SU-DHL-6 (cell line): Measurements from ENCODE around the gene NEU1.
"Not testable (repeated sequence)": the region's sequence is repeated elsewhere in the genome, so short reads cannot be mapped to it uniquely, and the experiment has no call there.

Experiments
- H2AFZ ChIP-seq: fragments of 200-600 bp; sonication (generic); 2 replicates; pipeline ENCODE4 v1.6.1; 2014; ENCODE audit warnings: low read depth, mild to moderate bottlenecking, moderate library complexity, mixed read lengths, antibody characterized with exemption, low read length; ENCODE audit not compliant: severe bottlenecking
- H3F3A ChIP-seq: fragments of 200-600 bp; shearing (Covaris generic); 2 replicates; pipeline ENCODE4 v1.6.0; 2016; ENCODE audit warnings: antibody characterized with exemption, mild to moderate bottlenecking; ENCODE audit not compliant: insufficient read depth
- H3K27ac ChIP-seq: fragments of 200-600 bp; sonication (generic); 2 replicates; pipeline ENCODE4 v1.5.1; 2016; ENCODE audit warnings: low read depth, mild to moderate bottlenecking, low read length, moderate library complexity, mixed read lengths
- H3K27me3 ChIP-seq: fragments of 200-600 bp; sonication (generic), shearing (Covaris generic); 2 replicates; pipeline ENCODE4 v1.6.0; 2014; ENCODE audit warnings: mild to moderate bottlenecking, low read length
- H3K36me3 ChIP-seq: fragments of 200-600 bp; sonication (generic); 2 replicates; pipeline ENCODE4 v1.6.1; 2014; ENCODE audit warnings: mild to moderate bottlenecking, low read length, mixed read lengths
- H3K4me2 ChIP-seq: fragments of 300-600, 200-600 bp; shearing (Covaris generic), sonication (generic); 2 replicates; pipeline ENCODE4 v1.6.0; 2014; ENCODE audit warnings: low read length, low read depth, mild to moderate bottlenecking; ENCODE audit not compliant: poor library complexity, severe bottlenecking
- H3K4me3 ChIP-seq: fragments of 200-600 bp; sonication (generic); 2 replicates; pipeline ENCODE4 v1.5.1; 2014; ENCODE audit warnings: antibody characterized with exemption, low read length, mild to moderate bottlenecking, mixed read lengths; ENCODE audit not compliant: insufficient read depth, poor library complexity, severe bottlenecking
- H3K79me2 ChIP-seq: fragments of 200-600 bp; sonication (generic); 2 replicates; pipeline ENCODE4 v1.6.1; 2014; ENCODE audit warnings: mild to moderate bottlenecking, low read length, moderate library complexity; ENCODE audit not compliant: insufficient read depth
- H3K9ac ChIP-seq: fragments of 200-600 bp; sonication (generic); 2 replicates; pipeline ENCODE4 v1.7.0; 2014; ENCODE audit warnings: mild to moderate bottlenecking, low read length
- H3K9me2 ChIP-seq: fragments of 200-600 bp; sonication (generic); replicated peaks from 2 replicates; pipeline ENCODE4 v1.6.1; 2014; ENCODE audit warnings: low read length; ENCODE audit not compliant: insufficient read depth
- H3K9me3 ChIP-seq: fragments of 200-600 bp; sonication (generic); 2 replicates; pipeline ENCODE4 v1.6.1; 2014; ENCODE audit warnings: low read length, mixed read lengths; ENCODE audit not compliant: insufficient read depth
- H4K20me1 ChIP-seq: fragments of 200-600 bp; sonication (generic); 2 replicates; pipeline ENCODE4 v1.6.1; 2014; ENCODE audit warnings: low read depth, mild to moderate bottlenecking, antibody characterized with exemption, low read length, moderate library complexity, mixed read lengths
- EZH2phosphoT487 ChIP-seq: fragments of 200-600 bp; sonication (generic), shearing (Covaris generic); conservative IDR thresholded peaks from 2 replicates; pipeline ENCODE4 v1.6.1; 2018; ENCODE audit warnings: mild to moderate bottlenecking, antibody characterized with exemption, low read length, moderate library complexity, mixed read lengths
- TF ChIP-seq, protein P1 (sequence below): fragments of 200-600 bp; sonication (generic); IDR thresholded peaks from one replicate; pipeline ENCODE4 v1.5.1; 2017; ENCODE audit warnings: antibody characterized with exemption, mild to moderate bottlenecking, low read length, moderate library complexity; ENCODE audit not compliant: insufficient read depth, poor library complexity, severe bottlenecking

Gene NEU1

DNA sequence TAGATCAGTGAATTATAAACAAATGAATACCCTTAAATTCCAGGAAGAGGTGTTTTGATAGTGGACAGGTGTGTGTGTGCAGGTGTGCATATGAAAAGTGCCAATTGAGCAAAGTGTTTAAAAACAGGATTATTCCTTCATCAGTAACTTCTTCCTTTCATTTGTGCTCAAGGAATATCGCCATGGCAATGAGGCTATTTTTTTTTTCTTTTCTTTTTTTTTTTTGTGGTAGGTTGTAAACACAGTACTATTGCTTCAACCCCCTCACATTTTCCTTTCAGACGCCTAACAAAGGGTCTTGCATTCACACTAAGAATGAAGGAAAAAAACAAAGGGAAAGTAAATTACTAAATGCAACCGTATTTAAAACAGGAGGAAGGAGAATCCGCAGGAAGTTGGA is 37.1 kb downstream of the NEU1 start:
- Histone ChIP-seq H3K4me2 (no peak overlapping the region), H3K79me2 (peaks cover under 1% of the 10 kb centered on the region; the same call in 1 of the 2 replicates), H2AFZ (no peak overlapping the region), H3K36me3 (no peaks in the 10 kb centered on the region), H3K27ac (no peak overlapping the region), H3K9me3 (no peaks in the 10 kb centered on the region), H4K20me1 (no peaks in the 10 kb centered on the region), H3K9me2 (no peaks in the 10 kb centered on the region), H3K4me3 (no peak overlapping the region), H3K9ac (no peak overlapping the region), H3F3A (peaks cover 13% of the 10 kb centered on the region; the same call in 1 of the 2 replicates), H3K27me3 (no peaks in the 10 kb centered on the region)
- no peak for TF ChIP-seq EZH2phosphoT487
- TF ChIP-seq, protein P1, sequence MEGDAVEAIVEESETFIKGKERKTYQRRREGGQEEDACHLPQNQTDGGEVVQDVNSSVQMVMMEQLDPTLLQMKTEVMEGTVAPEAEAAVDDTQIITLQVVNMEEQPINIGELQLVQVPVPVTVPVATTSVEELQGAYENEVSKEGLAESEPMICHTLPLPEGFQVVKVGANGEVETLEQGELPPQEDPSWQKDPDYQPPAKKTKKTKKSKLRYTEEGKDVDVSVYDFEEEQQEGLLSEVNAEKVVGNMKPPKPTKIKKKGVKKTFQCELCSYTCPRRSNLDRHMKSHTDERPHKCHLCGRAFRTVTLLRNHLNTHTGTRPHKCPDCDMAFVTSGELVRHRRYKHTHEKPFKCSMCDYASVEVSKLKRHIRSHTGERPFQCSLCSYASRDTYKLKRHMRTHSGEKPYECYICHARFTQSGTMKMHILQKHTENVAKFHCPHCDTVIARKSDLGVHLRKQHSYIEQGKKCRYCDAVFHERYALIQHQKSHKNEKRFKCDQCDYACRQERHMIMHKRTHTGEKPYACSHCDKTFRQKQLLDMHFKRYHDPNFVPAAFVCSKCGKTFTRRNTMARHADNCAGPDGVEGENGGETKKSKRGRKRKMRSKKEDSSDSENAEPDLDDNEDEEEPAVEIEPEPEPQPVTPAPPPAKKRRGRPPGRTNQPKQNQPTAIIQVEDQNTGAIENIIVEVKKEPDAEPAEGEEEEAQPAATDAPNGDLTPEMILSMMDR: no peak

DNA sequence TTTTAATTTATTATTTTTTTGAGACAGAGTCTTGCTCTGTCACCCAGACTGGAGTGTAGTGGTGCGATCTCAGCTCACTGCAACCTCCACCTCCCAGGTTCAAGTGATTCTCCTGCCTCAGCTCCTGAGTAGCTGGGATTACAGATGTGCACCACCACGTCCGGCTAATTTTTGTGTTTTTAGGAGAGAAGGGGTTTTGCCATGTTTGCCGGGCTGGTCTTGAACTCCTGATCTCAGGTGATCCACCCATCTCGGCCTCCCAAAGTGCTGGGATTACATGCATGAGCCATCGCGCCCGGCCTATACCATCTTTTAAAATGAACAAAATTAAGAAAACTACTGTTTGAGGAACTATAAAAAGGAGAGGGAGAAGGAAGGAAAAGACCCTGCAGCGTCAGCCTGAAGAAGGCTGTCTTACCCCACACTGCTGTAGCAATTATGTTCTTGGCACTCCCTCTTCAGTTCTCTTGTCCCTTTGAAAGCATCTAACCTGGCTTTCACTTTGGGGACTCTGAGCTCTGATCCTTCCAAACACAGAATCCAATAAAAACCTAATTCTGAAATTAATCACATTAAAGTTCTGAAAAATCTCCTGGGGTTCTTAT is 38.9 kb downstream of the NEU1 start:
- not testable (repeated sequence) for H3K27ac ChIP-seq, H3K4me3 ChIP-seq, H3K9me2 ChIP-seq, H3K4me2 ChIP-seq, H3F3A ChIP-seq, H2AFZ ChIP-seq, H3K79me2 ChIP-seq, H4K20me1 ChIP-seq, H3K9ac ChIP-seq, H3K9me3 ChIP-seq, H3K27me3 ChIP-seq, H3K36me3 ChIP-seq

DNA sequence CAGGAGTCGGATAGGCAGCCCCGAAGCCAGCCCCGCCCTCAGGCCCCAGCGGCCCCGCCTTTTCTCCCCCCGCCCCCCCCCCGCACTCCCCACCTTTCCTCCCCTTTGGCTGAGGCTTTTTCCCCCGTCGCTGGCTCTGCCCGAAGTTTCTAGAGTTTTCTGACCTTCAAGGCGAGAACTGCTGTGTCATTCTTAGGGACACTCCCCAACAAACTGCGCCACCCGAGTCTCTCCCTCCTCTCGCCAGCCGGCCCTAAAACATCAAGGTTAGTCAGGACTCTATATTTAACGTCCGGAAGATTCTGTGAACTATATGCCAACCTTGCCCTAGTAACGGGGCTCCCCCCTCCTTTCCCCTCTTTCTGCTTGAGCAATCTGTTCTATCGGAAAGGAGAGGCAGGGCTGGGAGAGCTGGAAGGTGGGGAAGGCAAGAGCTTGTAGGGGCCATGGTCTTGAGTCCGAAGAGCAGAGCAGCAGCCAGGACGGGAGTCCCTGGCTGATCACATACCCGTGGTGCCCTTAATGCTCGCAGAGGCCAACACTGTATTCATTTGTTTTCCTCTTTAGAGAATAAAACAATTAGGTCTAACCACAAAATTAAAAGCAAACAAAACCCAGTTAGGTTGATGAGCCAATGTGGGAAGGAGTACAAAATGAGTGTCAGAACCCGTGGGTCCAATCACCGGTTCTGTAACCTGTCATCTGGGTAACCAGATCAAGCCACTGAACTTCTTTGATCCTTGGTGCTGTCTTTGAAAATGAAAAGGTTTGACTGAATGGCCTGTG is 40.4 kb downstream of the NEU1 start:
- Histone ChIP-seq H3K79me2 (no peaks in the 10 kb centered on the region), H3K4me3 (peak overlapping the region; percentile 63), H3K9me2 (no peaks in the 10 kb centered on the region), H2AFZ (peak overlapping the region; percentile 89), H3K27ac (peak overlapping the region; percentile 44), H3K4me2 (peak overlapping the region; percentile 73), H3K36me3 (no peaks in the 10 kb centered on the region), H4K20me1 (no peaks in the 10 kb centered on the region), H3F3A (peaks cover 4% of the 10 kb centered on the region; the same call in 1 of the 2 replicates), H3K9me3 (no peaks in the 10 kb centered on the region), H3K27me3 (no peaks in the 10 kb centered on the region), H3K9ac (peak overlapping the region; percentile 65)
- TF ChIP-seq, protein P1: no peak
- no peak for TF ChIP-seq EZH2phosphoT487
